ENCODE results near the gene ZMAT3. TPM values are rescaled to one million over a fixed set of nuclear protein-coding genes. Genes with fewer than 3 reads are reported as not detected.

Gene ZMAT3
- total RNA-seq, 2 experiments from 2014 or later = 9.5 to 9.9 TPM

GRCh38 chr3:179088306-179088705 is 16.7 kb upstream of the ZMAT3 start:
- Mint-ChIP-seq H3K4me3 (no peak overlapping the region), H3K36me3 (ENCODE audit: low read depth) (no peaks in the 10 kb centered on the region), H3K9me3 (ENCODE audit: low read depth) (no peaks in the 10 kb centered on the region), H3K27me3 (no peaks in the 10 kb centered on the region), H3K4me1 (peaks cover 21% of the 10 kb centered on the region), H3K27ac (no peak overlapping the region)
- DNase-seq (no peak), ATAC-seq (peak; percentile 33)
- POLR2A ChIA-PET = no interaction called here
- intact Hi-C loops (cut with DNase I, micrococcal nuclease) = no loop called here
- CTCF ChIA-PET = interaction anchor here (0.8 to 1.1 kb wide), 2 partner anchors 18 to 73 kb away, joined by 3 read pairs; no protein-coding TSS in a partner anchor

GRCh38 chr3:179083977-179084376 is 12.4 kb upstream of the ZMAT3 start:
- CTCF ChIA-PET = interaction anchor here (0.7 to 2.2 kb wide), 7 partner anchors 9 to 569 kb away, joined by 3 to 10 read pairs (median 3); partner anchors contain the start of genes USP13 and ZMAT3
- Mint-ChIP-seq H3K4me1 (peaks cover 14% of the 10 kb centered on the region), H3K36me3 (ENCODE audit: low read depth) (no peaks in the 10 kb centered on the region), H3K27ac (no peak overlapping the region), H3K9me3 (ENCODE audit: low read depth) (no peaks in the 10 kb centered on the region), H3K4me3 (no peak overlapping the region), H3K27me3 (no peaks in the 10 kb centered on the region)
- POLR2A ChIA-PET = no interaction called here
- intact Hi-C loops (cut with DNase I, micrococcal nuclease) = no loop called here
- DNase-seq (no peak), ATAC-seq (peak; percentile 65)

- POLR2A ChIA-PET = no interaction called here
- no peak overlapping the region for H3K27ac Mint-ChIP-seq
- H3K4me1 Mint-ChIP-seq = peaks cover 12% of the 10 kb centered on the region
- ATAC-seq (no peak), DNase-seq (no peak)
- no peak overlapping the region for H3K4me3 Mint-ChIP-seq
- CTCF ChIA-PET = interaction anchor here (0.6 to 2.2 kb wide), 8 partner anchors 8 to 234 kb away, joined by 3 to 10 read pairs (median 4); no protein-coding TSS in a partner anchor
- H3K9me3 Mint-ChIP-seq (ENCODE audit: low read depth) = no peaks in the 10 kb centered on the region
- intact Hi-C loops (cut with DNase I, micrococcal nuclease) = no loop called here
- no peaks in the 10 kb centered on the region for H3K36me3 Mint-ChIP-seq (ENCODE audit: low read depth)
- no peaks in the 10 kb centered on the region for H3K27me3 Mint-ChIP-seq
Measured at GRCh38 chr3:179082416-179082815, 10.8 kb upstream of the ZMAT3 start.

DNA sequence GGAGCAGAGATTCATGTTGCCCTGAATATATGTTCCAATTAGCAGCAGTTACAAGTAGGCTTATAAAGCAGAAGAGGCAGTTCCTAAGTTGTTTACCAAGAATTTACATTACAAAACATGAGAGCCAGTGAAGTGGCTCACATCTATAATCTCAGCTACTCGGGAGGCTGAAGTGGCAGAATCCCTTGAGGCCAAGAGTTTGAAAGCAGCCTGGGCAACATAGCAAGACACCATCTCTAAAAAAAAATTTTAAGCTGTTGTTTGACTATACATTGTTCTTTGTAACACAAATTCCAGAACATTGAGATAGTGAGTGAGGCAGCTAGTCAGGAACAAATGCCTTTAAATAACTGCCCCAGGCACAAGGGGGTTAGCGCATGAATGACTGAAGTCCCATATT is 10.3 kb upstream of the ZMAT3 start:
- CTCF ChIA-PET = interaction anchor here (0.7 to 2.2 kb wide), 7 partner anchors 8 to 66 kb away, joined by 3 to 10 read pairs (median 3); no protein-coding TSS in a partner anchor
- Mint-ChIP-seq H3K27ac (no peak overlapping the region), H3K9me3 (ENCODE audit: low read depth) (no peaks in the 10 kb centered on the region), H3K36me3 (ENCODE audit: low read depth) (no peaks in the 10 kb centered on the region), H3K27me3 (no peaks in the 10 kb centered on the region), H3K4me1 (peaks cover 12% of the 10 kb centered on the region), H3K4me3 (no peak overlapping the region)
- ATAC-seq = no peak
- no peak for DNase-seq
- intact Hi-C loops (cut with DNase I, micrococcal nuclease) = no loop called here
- POLR2A ChIA-PET = no interaction called here

DNA sequence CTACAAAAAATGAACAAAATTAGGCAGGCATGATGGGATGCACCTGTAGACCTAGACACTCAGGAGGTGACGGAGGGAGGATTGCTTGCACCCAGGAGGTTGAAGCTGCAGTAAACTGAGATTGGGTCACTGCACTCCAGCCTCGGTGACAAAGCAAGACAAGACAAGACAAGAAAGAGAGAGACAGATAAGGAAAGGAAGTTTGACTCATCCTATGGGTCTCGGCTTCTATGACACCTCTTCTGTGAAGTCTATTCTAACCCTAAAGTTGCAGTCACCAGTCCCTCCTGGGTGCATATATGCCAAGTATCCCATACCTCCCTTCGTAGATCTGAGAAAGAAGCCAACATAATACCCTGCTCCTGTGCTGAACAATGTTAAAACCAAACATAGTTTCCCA is 7.9 kb upstream of the ZMAT3 start:
- ChIA-PET CTCF (no interaction called here), POLR2A (no interaction called here)
- intact Hi-C loops (cut with DNase I, micrococcal nuclease) = no loop called here
- Mint-ChIP-seq H3K27ac (no peak overlapping the region), H3K36me3 (ENCODE audit: low read depth) (no peaks in the 10 kb centered on the region), H3K4me1 (peaks cover 14% of the 10 kb centered on the region), H3K27me3 (no peaks in the 10 kb centered on the region), H3K9me3 (ENCODE audit: low read depth) (no peaks in the 10 kb centered on the region), H3K4me3 (no peak overlapping the region)
- ATAC-seq = peak; percentile 60
- DNase-seq = no peak

DNA sequence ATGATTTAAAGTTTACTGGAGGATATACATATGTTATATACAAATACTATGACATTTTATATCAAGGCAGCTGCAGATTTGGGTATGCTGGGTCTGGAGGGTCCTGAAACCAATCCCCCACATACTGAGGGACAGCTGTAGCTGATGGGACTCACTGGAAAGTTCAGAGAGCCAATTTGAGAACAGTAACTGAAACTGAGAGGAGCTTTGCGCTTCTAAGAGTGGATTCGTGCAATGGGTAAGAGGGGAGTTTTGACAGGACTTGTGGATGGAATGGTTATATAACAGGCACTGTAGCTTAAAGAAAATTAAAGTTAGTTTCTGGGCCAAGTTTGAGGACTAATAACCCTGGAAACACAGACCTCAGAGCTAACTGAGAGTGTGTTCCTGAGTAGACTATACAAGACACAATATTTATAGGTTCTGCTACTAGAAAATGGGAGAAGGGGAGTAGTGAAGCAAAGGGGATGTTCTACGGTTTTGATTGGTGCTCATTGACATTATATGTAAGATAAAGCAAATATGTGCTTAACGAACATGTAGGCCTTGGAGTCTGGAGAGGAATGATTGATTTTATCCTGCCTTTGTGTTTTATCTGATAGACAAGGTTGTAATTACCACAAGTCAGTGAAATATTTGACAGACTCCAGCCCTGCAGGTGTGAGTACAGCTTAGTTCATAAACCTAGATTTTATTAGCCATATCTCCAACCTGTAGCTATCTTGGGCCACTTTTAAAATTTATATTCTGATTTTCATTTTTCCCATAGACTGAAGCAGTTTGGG is 4.8 kb upstream of the ZMAT3 start:
- Mint-ChIP-seq H3K27ac (no peak overlapping the region), H3K4me1 (peaks cover 23% of the 10 kb centered on the region)
- POLR2A ChIA-PET = no interaction called here

GRCh38 chr3:179074656-179075055 is 3.0 kb upstream of the ZMAT3 start:
- ChIA-PET POLR2A (no interaction called here), CTCF (interaction anchor here (0.6 to 1.4 kb wide), 2 partner anchors 9 to 26 kb away, joined by 3 read pairs; no protein-coding TSS in a partner anchor)
- no peak overlapping the region for H3K27ac Mint-ChIP-seq
- H3K9me3 Mint-ChIP-seq (ENCODE audit: low read depth) = no peaks in the 10 kb centered on the region
- DNase-seq (no peak), ATAC-seq (no peak)
- no peak overlapping the region for H3K4me3 Mint-ChIP-seq
- H3K4me1 Mint-ChIP-seq = peaks cover 31% of the 10 kb centered on the region
- intact Hi-C loops (cut with DNase I, micrococcal nuclease) = no loop called here
- no peaks in the 10 kb centered on the region for H3K27me3 Mint-ChIP-seq
- H3K36me3 Mint-ChIP-seq (ENCODE audit: low read depth) = no peaks in the 10 kb centered on the region

More for the DNA sequence above, 4.8 kb upstream of the ZMAT3 start:
- Mint-ChIP-seq H3K27me3 (no peaks in the 10 kb centered on the region), H3K36me3 (ENCODE audit: low read depth) (no peaks in the 10 kb centered on the region), H3K9me3 (ENCODE audit: low read depth) (no peaks in the 10 kb centered on the region), H3K4me3 (no peak overlapping the region)
- intact Hi-C loops (cut with DNase I, micrococcal nuclease) = no loop called here
- CTCF ChIA-PET = interaction anchor here (0.8 to 1.6 kb wide), 3 partner anchors 14 to 77 kb away, joined by 3 to 5 read pairs (median 3); no protein-coding TSS in a partner anchor
- DNase-seq (no peak), ATAC-seq (no peak)

DNA sequence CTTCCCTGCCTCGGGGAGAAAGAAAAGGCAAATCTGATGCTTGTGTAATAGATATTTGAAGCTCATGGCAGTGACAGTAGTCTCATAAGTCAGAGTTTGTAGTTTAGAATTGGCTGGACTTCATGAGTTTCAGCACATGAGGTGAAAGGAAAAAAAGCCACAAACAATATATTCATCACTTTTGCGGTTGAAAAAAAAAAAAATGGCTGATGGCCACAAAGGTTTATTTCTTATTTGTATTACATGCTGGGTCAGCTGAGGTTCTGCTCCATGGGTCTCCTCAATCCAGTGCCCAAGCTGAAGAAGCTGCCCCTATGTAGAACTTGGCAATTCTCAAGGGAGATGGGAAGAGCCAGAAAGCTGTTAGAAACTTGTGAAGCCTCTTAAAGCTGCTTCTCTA is 2.2 kb upstream of the ZMAT3 start:
- DNase-seq = no peak
- POLR2A ChIA-PET = no interaction called here
- Mint-ChIP-seq H3K27ac (peak overlapping the region; percentile 13), H3K9me3 (ENCODE audit: low read depth) (no peaks in the 10 kb centered on the region), H3K27me3 (no peaks in the 10 kb centered on the region), H3K36me3 (ENCODE audit: low read depth) (peaks cover 2% of the 10 kb centered on the region), H3K4me3 (no peak overlapping the region), H3K4me1 (peaks cover 37% of the 10 kb centered on the region)
- intact Hi-C loops (cut with DNase I, micrococcal nuclease) = no loop called here
- no peak for ATAC-seq
- CTCF ChIA-PET = interaction anchor here (0.6 to 1.4 kb wide), 2 partner anchors 10 to 27 kb away, joined by 3 read pairs; no protein-coding TSS in a partner anchor

DNA sequence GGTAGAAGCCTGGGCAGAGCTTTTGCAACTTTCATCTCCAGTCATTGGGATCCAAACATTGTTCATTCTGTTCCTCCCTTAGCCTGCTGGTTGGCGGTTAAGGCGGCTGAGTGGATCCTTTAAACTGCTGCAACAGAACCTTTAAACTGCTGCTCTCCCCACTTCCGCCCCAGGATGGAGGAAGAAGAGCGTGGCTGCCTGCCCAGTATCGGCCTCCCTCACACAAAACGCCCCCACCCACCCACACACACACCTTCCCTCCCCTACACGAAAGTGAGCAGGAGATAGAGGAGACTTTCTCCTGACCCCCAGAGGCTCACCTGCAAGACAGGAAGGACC is 460 bp upstream of the ZMAT3 start:
- Mint-ChIP-seq H3K27me3 (no peaks in the 10 kb centered on the region), H3K27ac (peak overlapping the region; percentile 86), H3K4me1 (peaks cover 41% of the 10 kb centered on the region), H3K9me3 (ENCODE audit: low read depth) (no peaks in the 10 kb centered on the region), H3K36me3 (ENCODE audit: low read depth) (peaks cover 10% of the 10 kb centered on the region), H3K4me3 (peak overlapping the region; percentile 95)
- POLR2A ChIA-PET = no interaction called here
- DNase-seq (peak; percentile 70), ATAC-seq (peak; percentile 64)
- CTCF ChIA-PET = interaction anchor here (1.0 to 1.9 kb wide), 3 partner anchors 12 to 249 kb away, joined by 3 to 7 read pairs (median 4); no protein-coding TSS in a partner anchor
- intact Hi-C loops (cut with DNase I, micrococcal nuclease) = no loop called here

DNA sequence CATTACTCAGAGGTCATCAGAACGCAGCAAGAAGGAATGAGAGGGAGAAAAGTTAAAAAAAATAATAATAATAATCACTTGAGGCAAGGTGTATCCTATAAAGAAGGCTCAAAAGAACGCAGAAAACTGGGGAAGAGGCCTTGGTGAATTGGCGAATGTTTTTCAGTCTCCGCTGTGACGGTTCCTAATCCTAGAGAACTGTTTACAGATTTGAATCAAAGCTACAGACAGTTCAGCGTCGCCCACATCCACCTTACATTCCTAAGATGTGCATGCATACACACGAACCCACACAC is 634 bp downstream of the ZMAT3 start:
- H3K4me1 Mint-ChIP-seq = peaks cover 42% of the 10 kb centered on the region
- intact Hi-C loops (cut with DNase I, micrococcal nuclease) = loop anchor here (1.0 to 2.0 kb wide), 7 partner anchors 54 to 533 kb away; partner anchors contain the start of genes ACTL6A (in 1 of the 2), MRPL47 (in 1 of the 2), NDUFB5 (in 1 of the 2) and ZNF639 (in 1 of the 2)
- no peaks in the 10 kb centered on the region for H3K27me3 Mint-ChIP-seq
- H3K4me3 Mint-ChIP-seq = peak overlapping the region; percentile 95
- H3K36me3 Mint-ChIP-seq (ENCODE audit: low read depth) = peaks cover 19% of the 10 kb centered on the region
- H3K27ac Mint-ChIP-seq = peak overlapping the region; percentile 92
- ATAC-seq = no peak
- POLR2A ChIA-PET = interaction anchor here (1.0 kb wide), 1 partner anchor 43 kb away, joined by 5 read pairs; no protein-coding TSS in a partner anchor
- no peak for DNase-seq
- no peaks in the 10 kb centered on the region for H3K9me3 Mint-ChIP-seq (ENCODE audit: low read depth)
- CTCF ChIA-PET = interaction anchor here (0.6 to 2.3 kb wide), 8 partner anchors 10 to 495 kb away, joined by 3 to 10 read pairs (median 4); no protein-coding TSS in a partner anchor

GRCh38 chr3:179069762-179070390 is 1.7 kb downstream of the ZMAT3 start:
- H3K27me3 Mint-ChIP-seq = no peaks in the 10 kb centered on the region
- H3K27ac Mint-ChIP-seq = no peak overlapping the region
- H3K9me3 Mint-ChIP-seq (ENCODE audit: low read depth) = no peaks in the 10 kb centered on the region
- ATAC-seq (no peak), DNase-seq (no peak)
- peaks cover 43% of the 10 kb centered on the region for H3K4me1 Mint-ChIP-seq
- H3K4me3 Mint-ChIP-seq = peak overlapping the region; percentile 55
- ChIA-PET POLR2A (interaction anchor here (0.7 kb wide), 1 partner anchor 23 kb away, joined by 3 read pairs; no protein-coding TSS in a partner anchor), CTCF (interaction anchor here (0.9 to 2.3 kb wide), 8 partner anchors 9 to 246 kb away, joined by 3 to 10 read pairs (median 4); partner anchors contain the start of gene PIK3CA)
- intact Hi-C loops (cut with DNase I, micrococcal nuclease) = loop anchor here (2.0 kb wide), 2 partner anchors 253 to 493 kb away; partner anchors contain the start of genes ACTL6A (in 1 of the 2) and ZNF639 (in 1 of the 2)
- H3K36me3 Mint-ChIP-seq (ENCODE audit: low read depth) = peaks cover 21% of the 10 kb centered on the region

Data from activated CD4-positive, alpha-beta T cell treated with anti-CD3 and anti-CD28 coated beads for 36 hours (primary cell).